Chondrocyte (in vitro differentiated cells): ENCODE results near the gene ITGA6. TPM values are rescaled to one million over a fixed set of nuclear protein-coding genes. Genes with fewer than 3 reads are reported as not detected.

Experiments used
- DNase-seq: peaks from one replicate; pipeline ENCODE4 v3.0.0; 2021; ENCODE audit warnings: mixed read lengths, low spot score
- H3K27ac Mint-ChIP-seq: one replicate; pipeline ENCODE4 v1.8.0; 2021; ENCODE audit warnings: mild to moderate bottlenecking, moderate library complexity, mixed read lengths; ENCODE audit not compliant: unreplicated experiment
- H3K27me3 Mint-ChIP-seq: 2 replicates; pipeline ENCODE4 v1.8.0; 2021; ENCODE audit warnings: low read depth, mixed read lengths
- H3K36me3 Mint-ChIP-seq: 2 replicates; pipeline ENCODE4 v1.8.0; 2021; ENCODE audit warnings: low read depth, mixed read lengths
- H3K4me1 Mint-ChIP-seq: 2 replicates; pipeline ENCODE4 v1.8.0; 2021; ENCODE audit warnings: low read depth, mild to moderate bottlenecking, mixed read lengths
- H3K4me3 Mint-ChIP-seq: one replicate; pipeline ENCODE4 v1.8.0; 2021; ENCODE audit warnings: mild to moderate bottlenecking, moderate library complexity, mixed read lengths; ENCODE audit not compliant: unreplicated experiment
- H3K9me3 Mint-ChIP-seq: 2 replicates; pipeline ENCODE4 v1.8.0; 2021; ENCODE audit warnings: low read depth, mixed read lengths
- CTCF ChIP-seq: fragments of 200-600 bp; sonication (generic); IDR thresholded peaks from 2 replicates; pipeline ENCODE4 v1.5.0; 2021; ENCODE audit warnings: antibody characterized with exemption, mild to moderate bottlenecking, moderate library complexity
- total RNA-seq: library from RNA; stranded (reverse); gene quantifications from 3 replicates; pipeline ENCODE4 v1.2.1, GENCODE V29; 2021

Gene ITGA6
- total RNA-seq, 1 donor from 2014 or later: 5.0 TPM

- Mint-ChIP-seq H3K27me3 (no peaks in the 10 kb centered on the region), H3K9me3 (no peaks in the 10 kb centered on the region), H3K4me1 (peaks cover 7% of the 10 kb centered on the region), H3K27ac (no peak overlapping the region), H3K4me3 (no peak overlapping the region), H3K36me3 (no peaks in the 10 kb centered on the region)
- no peak for DNase-seq
- TF ChIP-seq CTCF: no peak
Observed at GRCh38 chr2:172389685-172390339, 37.6 kb upstream of the ITGA6 start.

GRCh38 chr2:172394002-172394401 is 33.4 kb upstream of the ITGA6 start:
- H3K27ac Mint-ChIP-seq: peak overlapping the region; percentile 32
- no peak for DNase-seq
- H3K27me3 Mint-ChIP-seq: no peaks in the 10 kb centered on the region
- H3K36me3 Mint-ChIP-seq: no peaks in the 10 kb centered on the region
- TF ChIP-seq CTCF: no peak
- H3K9me3 Mint-ChIP-seq: no peaks in the 10 kb centered on the region
- peaks cover 23% of the 10 kb centered on the region for H3K4me1 Mint-ChIP-seq
- no peak overlapping the region for H3K4me3 Mint-ChIP-seq

GRCh38 chr2:172395503-172395902 is 31.9 kb upstream of the ITGA6 start:
- H3K4me1 Mint-ChIP-seq: peaks cover 23% of the 10 kb centered on the region
- no peaks in the 10 kb centered on the region for H3K9me3 Mint-ChIP-seq
- H3K36me3 Mint-ChIP-seq: no peaks in the 10 kb centered on the region
- TF ChIP-seq CTCF: no peak
- no peaks in the 10 kb centered on the region for H3K27me3 Mint-ChIP-seq
- no peak overlapping the region for H3K4me3 Mint-ChIP-seq
- no peak overlapping the region for H3K27ac Mint-ChIP-seq
- DNase-seq: no peak

- no peak overlapping the region for H3K4me3 Mint-ChIP-seq
- no peaks in the 10 kb centered on the region for H3K9me3 Mint-ChIP-seq
- peaks cover 23% of the 10 kb centered on the region for H3K4me1 Mint-ChIP-seq
- H3K36me3 Mint-ChIP-seq: no peaks in the 10 kb centered on the region
- H3K27me3 Mint-ChIP-seq: no peaks in the 10 kb centered on the region
- TF ChIP-seq CTCF: no peak
- DNase-seq: no peak
- H3K27ac Mint-ChIP-seq: peak overlapping the region; percentile 36
Observed at GRCh38 chr2:172397148-172397834, 30.1 kb upstream of the ITGA6 start.

GRCh38 chr2:172398440-172398839 is 28.9 kb upstream of the ITGA6 start:
- TF ChIP-seq CTCF: peak; percentile 14
- Mint-ChIP-seq H3K27me3 (no peaks in the 10 kb centered on the region), H3K4me1 (peaks cover 23% of the 10 kb centered on the region), H3K4me3 (no peak overlapping the region), H3K36me3 (no peaks in the 10 kb centered on the region), H3K9me3 (no peaks in the 10 kb centered on the region), H3K27ac (no peak overlapping the region)
- DNase-seq: no peak
